ENCODE results near the gene CSE1L. TPM values are rescaled to one million over a fixed set of nuclear protein-coding genes. Genes with fewer than 3 reads are reported as not detected.

The CSE1L gene
- total RNA-seq, 1 experiment from 2014 or later = 193 TPM

DNA sequence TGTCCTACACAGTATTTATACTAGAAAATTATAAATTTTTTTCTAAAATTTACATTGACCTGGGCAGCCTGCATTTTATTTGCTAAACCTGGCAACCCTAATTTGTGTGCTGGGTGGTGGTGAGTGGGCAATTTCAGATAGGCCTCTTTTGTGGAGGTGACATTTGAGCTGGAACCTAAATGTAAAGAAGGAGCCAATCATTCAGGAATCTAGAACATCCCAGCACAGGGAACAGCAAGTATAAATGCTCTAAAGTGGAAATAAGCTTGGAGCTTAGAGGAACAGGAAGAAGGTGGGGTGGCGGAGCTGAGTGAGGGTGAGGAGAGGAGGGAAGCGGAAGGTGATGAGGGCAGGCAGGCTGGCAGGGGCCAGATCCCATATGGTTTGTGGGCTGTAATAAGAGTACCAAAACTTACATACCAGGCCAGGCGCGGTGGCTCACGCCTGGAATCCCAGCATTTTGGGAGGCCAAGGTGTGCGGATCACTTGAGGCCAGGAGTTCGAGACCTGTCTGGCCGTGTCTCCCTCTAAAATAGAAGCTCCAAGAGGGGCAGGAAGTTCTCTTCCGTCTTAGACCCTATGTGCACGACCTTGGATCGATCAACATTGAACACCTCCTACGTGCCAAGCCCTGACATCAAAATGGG, 549 bp upstream of the CSE1L start:
- H3K36me3 ChIP-seq (ENCODE audit: insufficient read depth, low read length, poor library complexity, severe bottlenecking) = peaks cover 24% of the 10 kb centered on the region
- DNase-seq (ENCODE audit: low spot score) = no peak
- POLR2A ChIA-PET (ENCODE audit: low non-redundant PET) = interaction anchor here (0.6 to 0.9 kb wide), 2 partner anchors 57 to 87 kb away, joined by 3 to 8 read pairs; no protein-coding TSS in a partner anchor
- TF ChIP-seq EZH2 (IDR thresholded peaks at IDR 0.05; ENCODE audit: borderline replicate concordance, low read depth, low read length, poor library complexity, severe bottlenecking) (no peak), CTCF (conservative IDR thresholded peaks at IDR 0.05; ENCODE audit: low read depth, low read length) (no peak)
- H3K4me3 ChIP-seq (ENCODE audit: low read depth, low read length, poor library complexity, severe bottlenecking) = peak overlapping the region; percentile 77
- no peaks in the 10 kb centered on the region for H3K9me3 ChIP-seq (ENCODE audit: low read depth, low read length, poor library complexity, severe bottlenecking)
- CTCF ChIA-PET = no interaction called here
- peak overlapping the region; percentile 94 for H3K27ac ChIP-seq (ENCODE audit: low read depth, low read length, poor library complexity, severe bottlenecking)
- H3K27me3 ChIP-seq (replicated peaks; ENCODE audit: insufficient read depth, low read depth, low read length, poor library complexity) = no peaks in the 10 kb centered on the region
- BruUV-seq (replicated peaks) = TSS peak; percentile 87
- intact Hi-C loops (cut with micrococcal nuclease; ENCODE audit: unreplicated experiment) = no loop called here
- H3K4me1 ChIP-seq (ENCODE audit: insufficient read depth, low read length, poor library complexity, severe bottlenecking) = peaks cover 17% of the 10 kb centered on the region

- TF ChIP-seq CTCF (conservative IDR thresholded peaks at IDR 0.05; ENCODE audit: low read depth, low read length) = no peak
- TF ChIP-seq EZH2 (IDR thresholded peaks at IDR 0.05; ENCODE audit: borderline replicate concordance, low read depth, low read length, poor library complexity, severe bottlenecking) = no peak
- intact Hi-C loops (cut with micrococcal nuclease; ENCODE audit: unreplicated experiment) = no loop called here
- Histone ChIP-seq H3K4me3 (ENCODE audit: low read depth, low read length, poor library complexity, severe bottlenecking) (no peak overlapping the region), H3K4me1 (ENCODE audit: insufficient read depth, low read length, poor library complexity, severe bottlenecking) (peaks cover 8% of the 10 kb centered on the region), H3K9me3 (ENCODE audit: low read depth, low read length, poor library complexity, severe bottlenecking) (no peaks in the 10 kb centered on the region), H3K36me3 (ENCODE audit: insufficient read depth, low read length, poor library complexity, severe bottlenecking) (peaks cover 33% of the 10 kb centered on the region), H3K27ac (ENCODE audit: low read depth, low read length, poor library complexity, severe bottlenecking) (no peak overlapping the region), H3K27me3 (replicated peaks; ENCODE audit: insufficient read depth, low read depth, low read length, poor library complexity) (no peaks in the 10 kb centered on the region)
- BruUV-seq (replicated peaks) = no TSS peak
- no peak for DNase-seq (ENCODE audit: low spot score)
- POLR2A ChIA-PET (ENCODE audit: low non-redundant PET) = interaction anchor here (0.6 kb wide), 1 partner anchor 381 kb away, joined by 5 read pairs; no protein-coding TSS in a partner anchor
- CTCF ChIA-PET = no interaction called here
Measured at GRCh38 chr20:49052334-49052733, 6.2 kb downstream of the CSE1L start.

DNA sequence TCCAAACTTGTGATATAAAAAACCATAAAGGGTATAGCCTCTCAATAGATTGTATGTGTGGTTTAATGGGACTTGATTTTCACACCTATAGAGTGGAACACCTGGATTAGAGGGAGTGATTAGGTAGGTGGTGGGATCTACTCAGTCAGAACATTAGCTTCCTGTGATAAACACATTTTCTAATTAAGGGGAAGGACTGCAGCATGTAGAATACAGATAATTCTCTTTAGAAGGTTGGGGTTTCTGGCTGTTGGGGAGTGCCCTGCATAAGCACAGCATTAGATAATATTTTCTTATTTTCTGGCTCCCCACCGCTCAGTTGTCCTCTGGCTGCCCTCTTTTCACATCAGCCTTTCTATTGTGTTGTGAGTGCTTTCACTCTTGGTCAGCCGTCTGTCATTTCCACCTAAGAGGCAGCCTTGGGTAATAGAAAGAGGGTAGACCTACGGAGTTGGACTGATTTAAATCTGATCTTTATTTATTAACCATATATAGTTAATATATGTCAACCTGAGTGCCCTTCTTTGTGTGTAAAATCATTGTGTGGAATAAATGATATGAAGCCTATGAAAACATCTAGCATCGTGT, 8.0 kb downstream of the CSE1L start:
- POLR2A ChIA-PET (ENCODE audit: low non-redundant PET) = interaction anchor here (0.6 kb wide), 1 partner anchor 561 kb away, joined by 3 read pairs; no protein-coding TSS in a partner anchor
- CTCF ChIA-PET = no interaction called here
- H3K4me1 ChIP-seq (ENCODE audit: insufficient read depth, low read length, poor library complexity, severe bottlenecking) = no peaks in the 10 kb centered on the region
- H3K4me3 ChIP-seq (ENCODE audit: low read depth, low read length, poor library complexity, severe bottlenecking) = no peak overlapping the region
- no peak overlapping the region for H3K27ac ChIP-seq (ENCODE audit: low read depth, low read length, poor library complexity, severe bottlenecking)
- H3K9me3 ChIP-seq (ENCODE audit: low read depth, low read length, poor library complexity, severe bottlenecking) = no peaks in the 10 kb centered on the region
- H3K36me3 ChIP-seq (ENCODE audit: insufficient read depth, low read length, poor library complexity, severe bottlenecking) = peaks cover 36% of the 10 kb centered on the region
- no TSS peak for BruUV-seq (replicated peaks)
- intact Hi-C loops (cut with micrococcal nuclease; ENCODE audit: unreplicated experiment) = no loop called here
- no peak for DNase-seq (ENCODE audit: low spot score)
- no peaks in the 10 kb centered on the region for H3K27me3 ChIP-seq (replicated peaks; ENCODE audit: insufficient read depth, low read depth, low read length, poor library complexity)
- TF ChIP-seq EZH2 (IDR thresholded peaks at IDR 0.05; ENCODE audit: borderline replicate concordance, low read depth, low read length, poor library complexity, severe bottlenecking) (no peak), CTCF (conservative IDR thresholded peaks at IDR 0.05; ENCODE audit: low read depth, low read length) (no peak)
